Erythroblast (primary cell): ENCODE measurements around the gene SOCS7.

Experiments used
- GATA1 ChIP-seq: IDR thresholded peaks from 2 replicates; pipeline ENCODE4 v1.6.1; 2011; ENCODE audit warnings: low read depth, mild to moderate bottlenecking, control low read depth, low read length, moderate library complexity
- POLR2A ChIP-seq: IDR thresholded peaks from 2 replicates; pipeline ENCODE4 v1.6.1; 2011; ENCODE audit warnings: mild to moderate bottlenecking, low read length

DNA sequence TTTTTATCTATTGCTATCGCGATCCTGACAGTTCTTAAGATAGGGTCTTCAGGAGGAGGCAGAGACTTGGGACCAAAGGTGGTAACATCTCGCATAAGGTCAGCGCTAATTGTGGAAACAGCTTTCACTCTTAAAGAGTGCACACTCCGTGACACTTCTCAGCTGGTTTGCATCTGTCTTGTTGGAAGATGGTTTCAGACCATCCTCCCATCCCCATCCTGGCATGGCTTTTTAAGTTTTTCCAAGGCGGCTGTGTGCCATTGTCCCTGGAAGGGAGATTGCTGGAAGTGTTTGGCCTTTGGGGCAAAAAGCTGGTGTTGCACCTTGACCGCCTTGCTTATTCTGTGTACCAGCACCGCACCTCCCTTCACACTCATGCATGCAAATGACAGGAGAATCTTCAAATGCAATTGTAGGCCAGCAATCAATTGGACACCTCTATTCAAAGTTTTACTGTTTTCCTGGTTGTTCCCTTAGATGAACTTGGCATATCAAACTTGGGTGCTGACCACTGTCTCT lies 1.5 kb downstream of the SOCS7 start:
- TF ChIP-seq POLR2A (no peak), GATA1 (no peak)
